Measurements from ENCODE around the gene FAM163B.

The FAM163B gene

GRCh38 chr9:133547116-133547515, 62.1 kb downstream of the FAM163B start:
- Histone ChIP-seq H3K9me3 (ENCODE audit: low read length) (no peaks in the 10 kb centered on the region), H3K27me3 (ENCODE audit: insufficient read depth, low read length) (no peaks in the 10 kb centered on the region), H3K27ac (ENCODE audit: low read depth, low read length, poor library complexity, severe bottlenecking) (no peak overlapping the region), H2AFZ (ENCODE audit: low read length) (no peak overlapping the region), H4K20me1 (ENCODE audit: insufficient read depth, low read length) (no peaks in the 10 kb centered on the region), H3K4me1 (ENCODE audit: insufficient read depth, low read length, severe bottlenecking) (no peaks in the 10 kb centered on the region), H3K36me3 (ENCODE audit: insufficient read depth, low read length) (no peaks in the 10 kb centered on the region), H3K4me3 (ENCODE audit: low read depth, low read length, poor library complexity, severe bottlenecking) (no peak overlapping the region), H3K9me2 (ENCODE audit: low read depth, low read length) (no peaks in the 10 kb centered on the region), H3K79me2 (ENCODE audit: insufficient read depth, low read length) (no peaks in the 10 kb centered on the region), H3F3A (ENCODE audit: insufficient read depth, low read length) (no peaks in the 10 kb centered on the region), H3K4me2 (ENCODE audit: low read length) (no peak overlapping the region), H3K9ac (ENCODE audit: low read length) (no peak overlapping the region)
- TF ChIP-seq, protein P1, sequence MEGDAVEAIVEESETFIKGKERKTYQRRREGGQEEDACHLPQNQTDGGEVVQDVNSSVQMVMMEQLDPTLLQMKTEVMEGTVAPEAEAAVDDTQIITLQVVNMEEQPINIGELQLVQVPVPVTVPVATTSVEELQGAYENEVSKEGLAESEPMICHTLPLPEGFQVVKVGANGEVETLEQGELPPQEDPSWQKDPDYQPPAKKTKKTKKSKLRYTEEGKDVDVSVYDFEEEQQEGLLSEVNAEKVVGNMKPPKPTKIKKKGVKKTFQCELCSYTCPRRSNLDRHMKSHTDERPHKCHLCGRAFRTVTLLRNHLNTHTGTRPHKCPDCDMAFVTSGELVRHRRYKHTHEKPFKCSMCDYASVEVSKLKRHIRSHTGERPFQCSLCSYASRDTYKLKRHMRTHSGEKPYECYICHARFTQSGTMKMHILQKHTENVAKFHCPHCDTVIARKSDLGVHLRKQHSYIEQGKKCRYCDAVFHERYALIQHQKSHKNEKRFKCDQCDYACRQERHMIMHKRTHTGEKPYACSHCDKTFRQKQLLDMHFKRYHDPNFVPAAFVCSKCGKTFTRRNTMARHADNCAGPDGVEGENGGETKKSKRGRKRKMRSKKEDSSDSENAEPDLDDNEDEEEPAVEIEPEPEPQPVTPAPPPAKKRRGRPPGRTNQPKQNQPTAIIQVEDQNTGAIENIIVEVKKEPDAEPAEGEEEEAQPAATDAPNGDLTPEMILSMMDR (IDR thresholded peaks at IDR 0.05; ENCODE audit: low read length), result no peak
- no peak for TF ChIP-seq EZH2 (IDR thresholded peaks at IDR 0.05; ENCODE audit: borderline replicate concordance, low read length)

DNA sequence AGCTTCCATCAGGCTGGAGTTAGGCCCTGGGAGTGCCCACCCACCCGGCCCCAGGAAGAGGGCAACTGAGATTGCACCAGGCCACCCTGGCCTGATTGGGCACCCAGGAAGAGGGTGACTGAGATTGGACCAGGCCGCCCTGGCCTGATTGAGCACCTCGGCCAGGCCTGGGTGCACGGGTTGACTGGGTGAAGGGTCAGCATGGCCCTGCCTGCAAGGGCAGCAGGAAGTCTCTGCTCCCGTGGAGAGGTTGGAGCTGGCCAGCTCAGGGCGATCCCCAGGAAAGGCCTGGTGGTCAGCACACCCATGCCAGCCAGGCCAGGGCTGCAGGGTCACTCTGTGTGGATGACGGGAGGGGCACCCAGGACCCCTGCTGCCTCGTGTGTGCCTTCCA, 62.9 kb downstream of the FAM163B start:
- no peaks in the 10 kb centered on the region for H3K36me3 ChIP-seq (ENCODE audit: insufficient read depth, low read length)
- H3K4me1 ChIP-seq (ENCODE audit: insufficient read depth, low read length, severe bottlenecking), result no peaks in the 10 kb centered on the region
- TF ChIP-seq, protein P1 (IDR thresholded peaks at IDR 0.05; ENCODE audit: low read length), result no peak
- TF ChIP-seq EZH2 (IDR thresholded peaks at IDR 0.05; ENCODE audit: borderline replicate concordance, low read length), result no peak

GRCh38 chr9:133545494-133546286, 63.5 kb downstream of the FAM163B start:
- Histone ChIP-seq H2AFZ (ENCODE audit: low read length) (no peak overlapping the region), H3K79me2 (ENCODE audit: insufficient read depth, low read length) (no peaks in the 10 kb centered on the region), H3K9me3 (ENCODE audit: low read length) (no peaks in the 10 kb centered on the region), H3K27ac (ENCODE audit: low read depth, low read length, poor library complexity, severe bottlenecking) (no peak overlapping the region), H4K20me1 (ENCODE audit: insufficient read depth, low read length) (no peaks in the 10 kb centered on the region), H3K27me3 (ENCODE audit: insufficient read depth, low read length) (no peaks in the 10 kb centered on the region), H3K4me1 (ENCODE audit: insufficient read depth, low read length, severe bottlenecking) (no peaks in the 10 kb centered on the region), H3K36me3 (ENCODE audit: insufficient read depth, low read length) (no peaks in the 10 kb centered on the region), H3F3A (ENCODE audit: insufficient read depth, low read length) (no peaks in the 10 kb centered on the region), H3K4me3 (ENCODE audit: low read depth, low read length, poor library complexity, severe bottlenecking) (no peak overlapping the region), H3K9ac (ENCODE audit: low read length) (no peak overlapping the region), H3K4me2 (ENCODE audit: low read length) (no peak overlapping the region), H3K9me2 (ENCODE audit: low read depth, low read length) (no peaks in the 10 kb centered on the region)
- no peak for TF ChIP-seq EZH2 (IDR thresholded peaks at IDR 0.05; ENCODE audit: borderline replicate concordance, low read length)
- TF ChIP-seq, protein P1 (IDR thresholded peaks at IDR 0.05; ENCODE audit: low read length), result no peak

More for the DNA sequence above, 62.9 kb downstream of the FAM163B start:
- Histone ChIP-seq H3K79me2 (ENCODE audit: insufficient read depth, low read length) (no peaks in the 10 kb centered on the region), H3F3A (ENCODE audit: insufficient read depth, low read length) (no peaks in the 10 kb centered on the region), H3K9me2 (ENCODE audit: low read depth, low read length) (no peaks in the 10 kb centered on the region), H3K9me3 (ENCODE audit: low read length) (no peaks in the 10 kb centered on the region), H3K9ac (ENCODE audit: low read length) (no peak overlapping the region), H3K4me2 (ENCODE audit: low read length) (no peak overlapping the region), H2AFZ (ENCODE audit: low read length) (no peak overlapping the region), H4K20me1 (ENCODE audit: insufficient read depth, low read length) (no peaks in the 10 kb centered on the region), H3K27ac (ENCODE audit: low read depth, low read length, poor library complexity, severe bottlenecking) (no peak overlapping the region), H3K4me3 (ENCODE audit: low read depth, low read length, poor library complexity, severe bottlenecking) (no peak overlapping the region), H3K27me3 (ENCODE audit: insufficient read depth, low read length) (no peaks in the 10 kb centered on the region)
